Measurements from ENCODE around the gene ABCC6.
A peak's percentile ranks its signal among the peaks of the same experiment; 100 is the strongest.
"Not testable (repeated sequence)": the region's sequence is repeated elsewhere in the genome, so short reads cannot be mapped to it uniquely, and the experiment has no call there.

Gene ABCC6

DNA sequence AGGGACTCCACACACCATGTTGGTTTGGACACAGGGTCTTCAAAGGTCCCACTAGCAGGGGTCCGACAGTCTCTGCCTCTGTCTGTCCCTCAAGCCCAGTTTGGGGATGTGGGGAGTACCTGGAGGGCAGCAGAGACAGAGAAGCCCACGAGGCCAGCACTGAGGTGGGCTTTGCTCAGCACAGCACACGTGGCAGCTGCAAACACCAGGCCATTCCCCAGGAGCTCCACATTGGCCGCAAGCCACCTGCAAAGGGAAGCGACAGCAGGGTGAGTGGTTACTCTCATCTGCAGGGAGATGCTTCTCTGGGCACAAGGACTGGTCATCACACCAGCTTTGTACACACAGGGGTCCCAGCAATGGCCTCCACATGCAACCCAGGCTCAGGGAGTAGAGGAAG lies 62.0 kb downstream of the ABCC6 start:
- DNase-seq = no peak

- no peak for DNase-seq
These were observed 63.6 kb downstream of the ABCC6 start for GRCh38 chr16:16159662-16160061.

GRCh38 chr16:16158741-16159374 lies 64.4 kb downstream of the ABCC6 start:
- no peak for DNase-seq

DNA sequence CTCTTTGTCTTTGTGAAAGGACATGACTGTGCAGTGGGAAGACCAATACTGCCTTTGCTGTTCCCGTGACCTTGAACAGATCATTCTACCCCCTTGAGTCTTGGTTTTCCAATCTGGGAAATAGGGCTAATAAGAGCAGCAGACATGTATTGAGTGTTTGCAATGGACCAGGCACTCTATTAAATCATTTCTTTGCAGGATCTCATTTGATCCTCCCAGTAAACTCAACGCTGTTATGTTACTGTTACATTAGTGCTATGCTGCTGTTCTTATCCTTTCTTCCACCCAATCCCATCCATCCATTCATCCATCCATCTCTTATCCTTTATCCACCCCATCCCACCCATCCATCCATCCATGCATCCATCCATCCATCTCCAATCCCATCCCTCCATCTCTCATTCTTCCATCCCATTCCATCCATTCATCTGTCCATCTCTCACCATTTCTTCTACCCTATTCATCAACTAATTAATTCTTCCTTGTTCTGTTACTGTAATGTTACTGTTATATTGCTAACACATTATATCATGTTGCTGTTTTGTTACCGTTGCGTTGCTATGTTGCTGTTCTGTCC lies 65.1 kb downstream of the ABCC6 start:
- DNase-seq = no peak

GRCh38 chr16:16157166-16157565 lies 66.1 kb downstream of the ABCC6 start:
- no peak for DNase-seq

GRCh38 chr16:16155234-16155633 lies 68.1 kb downstream of the ABCC6 start:
- no peak for DNase-seq

DNA sequence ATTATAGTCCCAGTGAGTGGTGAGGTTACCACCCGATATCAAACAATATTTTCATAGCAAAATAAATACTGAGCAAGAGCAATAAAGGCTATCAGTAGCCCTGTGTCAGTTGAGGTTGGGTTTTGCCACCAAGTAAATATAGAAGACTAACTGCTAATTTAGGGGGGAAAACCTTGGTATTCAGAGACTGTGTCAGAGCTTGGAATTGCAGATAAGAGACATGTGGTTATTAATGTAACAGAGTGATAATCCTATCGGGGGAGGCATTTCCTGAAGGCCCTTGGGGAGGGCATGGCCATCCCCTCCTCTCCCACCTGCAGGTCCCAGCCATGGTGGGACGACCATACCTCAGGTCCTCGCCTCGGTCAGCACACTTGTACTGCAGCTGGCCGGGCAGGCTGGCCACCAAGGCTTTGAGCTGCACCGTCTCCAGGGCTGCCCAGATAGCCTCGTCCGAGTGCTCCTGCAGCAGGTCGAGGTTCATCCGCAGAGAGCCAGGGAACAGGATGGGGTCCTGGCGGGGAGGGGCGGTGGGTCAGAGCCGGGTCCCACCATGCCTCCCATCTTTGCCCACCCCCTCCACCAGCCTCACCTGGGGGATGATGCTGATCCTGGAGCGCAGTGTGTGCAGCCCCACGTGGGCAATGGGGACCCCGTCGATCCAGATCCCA lies 68.9 kb downstream of the ABCC6 start:
- no peak for DNase-seq

DNA sequence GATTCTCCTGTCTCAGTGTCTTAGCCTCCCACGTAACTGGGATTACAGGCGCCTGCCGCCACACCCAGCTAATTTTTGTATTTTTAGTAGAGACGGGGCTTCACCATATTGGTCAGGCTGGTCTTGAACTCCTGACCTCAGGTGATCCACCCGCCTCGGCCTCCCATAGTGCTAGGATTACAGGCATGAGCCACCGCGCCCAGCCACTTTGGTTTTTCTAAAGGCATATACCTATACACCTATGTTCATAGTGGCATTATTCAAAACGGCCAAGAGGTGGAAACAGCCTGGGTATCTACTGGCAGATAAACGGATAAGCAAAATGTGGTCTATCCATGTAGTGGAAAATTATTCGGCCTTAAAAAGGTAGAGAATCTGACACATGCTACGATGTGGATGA lies 70.3 kb downstream of the ABCC6 start:
- DNase-seq = not testable (repeated sequence)

DNA sequence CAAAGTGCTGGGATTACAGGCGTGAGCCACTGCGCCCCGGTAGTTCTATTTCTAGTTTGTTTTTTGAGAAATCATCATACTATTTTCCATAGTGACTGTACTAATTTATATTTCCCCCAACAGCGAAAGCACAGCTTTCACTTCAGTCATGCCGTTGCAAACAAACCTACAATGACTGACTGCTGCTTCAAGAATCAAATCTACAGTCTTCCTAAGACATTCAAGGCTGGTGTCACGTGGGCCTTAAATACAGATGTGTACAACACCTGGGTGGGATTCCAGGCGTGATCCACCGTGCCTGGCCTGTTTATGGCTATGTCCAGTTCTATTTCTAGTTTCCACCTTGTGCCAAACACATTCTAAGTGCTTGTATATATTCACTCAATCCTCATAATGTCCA lies 72.0 kb downstream of the ABCC6 start:
- peak in 1 of 51 donors; percentile 8 for DNase-seq

GRCh38 chr16:16150878-16151152 lies 72.5 kb downstream of the ABCC6 start:
- DNase-seq = no peak

GRCh38 chr16:16150117-16150877 lies 73.0 kb downstream of the ABCC6 start:
- DNase-seq = peak; percentile 5 to 94 (median 78)

DNA sequence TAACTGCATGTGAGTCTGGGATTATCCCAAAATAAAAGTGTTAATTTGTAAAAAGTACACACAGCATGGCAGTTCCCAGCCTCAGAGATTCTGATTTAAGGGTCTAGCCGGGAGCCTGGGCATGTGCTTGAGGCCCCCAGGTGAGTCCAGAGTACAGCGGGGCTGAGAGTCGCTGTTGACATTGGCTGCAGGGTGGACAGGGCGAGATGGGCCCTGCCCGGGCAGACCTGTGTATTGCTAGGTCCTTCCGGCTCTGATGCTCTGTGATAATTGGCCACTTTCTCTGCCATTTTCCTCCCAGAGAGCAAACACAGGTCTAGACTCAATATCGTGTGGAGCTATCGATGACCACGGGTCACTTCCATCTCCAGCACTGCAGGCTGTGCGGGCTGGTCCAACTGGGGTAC lies 73.6 kb downstream of the ABCC6 start:
- no peak for DNase-seq

DNA sequence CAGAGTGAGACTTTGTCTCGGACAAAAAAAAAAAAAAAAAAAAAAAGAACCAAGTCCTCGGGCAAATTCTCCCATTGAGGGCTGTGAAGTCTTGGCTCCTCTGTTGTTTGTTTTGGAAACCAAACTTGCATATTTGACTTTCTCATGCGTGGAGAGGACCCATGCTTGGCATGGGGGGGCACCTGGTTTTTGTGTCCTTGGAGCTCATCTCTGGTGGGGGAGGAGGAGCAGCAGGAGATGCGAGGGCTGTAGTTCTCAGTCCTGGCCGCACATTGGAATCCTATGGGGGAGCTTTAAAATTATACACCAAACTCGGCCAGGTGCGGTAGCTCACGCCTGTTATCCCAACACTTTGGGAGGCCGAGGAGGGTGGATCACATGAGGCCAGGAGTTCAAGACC lies 74.5 kb downstream of the ABCC6 start:
- DNase-seq = no peak

GRCh38 chr16:16148000-16148599 lies 75.2 kb downstream of the ABCC6 start:
- DNase-seq = not testable (repeated sequence)

DNA sequence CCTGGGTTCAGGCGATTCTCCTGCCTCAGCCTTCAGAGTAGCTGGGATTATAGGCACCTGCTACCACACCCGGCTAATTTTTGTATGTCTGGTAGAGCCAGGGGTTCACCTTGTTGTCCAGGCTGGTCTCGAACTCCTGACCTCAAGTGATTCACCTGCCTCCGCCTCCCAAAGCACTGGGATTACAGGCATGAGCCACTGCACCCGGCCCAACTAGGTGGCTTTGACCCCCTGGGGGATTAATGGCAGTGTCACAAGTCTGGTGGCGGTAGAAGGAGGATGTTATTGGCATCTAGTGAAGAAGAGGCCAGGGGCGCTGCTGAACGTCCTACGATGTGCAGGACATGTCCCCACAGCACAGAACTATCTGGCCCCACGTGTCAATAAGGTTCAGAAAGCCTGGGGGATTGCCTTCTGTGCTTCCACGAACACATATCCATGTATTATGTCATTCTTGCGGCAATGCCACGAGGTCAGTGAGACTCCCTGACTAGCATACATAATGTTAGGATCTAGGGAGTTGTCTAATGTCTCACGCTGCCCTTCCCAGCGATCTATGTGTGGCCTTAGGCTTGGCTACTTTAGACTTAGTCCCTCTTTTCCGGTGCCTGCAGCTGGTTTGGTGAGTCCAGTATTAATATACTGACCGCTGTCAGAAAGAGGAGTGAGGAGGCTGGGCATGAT lies 75.8 kb downstream of the ABCC6 start:
- no peak for DNase-seq

DNA sequence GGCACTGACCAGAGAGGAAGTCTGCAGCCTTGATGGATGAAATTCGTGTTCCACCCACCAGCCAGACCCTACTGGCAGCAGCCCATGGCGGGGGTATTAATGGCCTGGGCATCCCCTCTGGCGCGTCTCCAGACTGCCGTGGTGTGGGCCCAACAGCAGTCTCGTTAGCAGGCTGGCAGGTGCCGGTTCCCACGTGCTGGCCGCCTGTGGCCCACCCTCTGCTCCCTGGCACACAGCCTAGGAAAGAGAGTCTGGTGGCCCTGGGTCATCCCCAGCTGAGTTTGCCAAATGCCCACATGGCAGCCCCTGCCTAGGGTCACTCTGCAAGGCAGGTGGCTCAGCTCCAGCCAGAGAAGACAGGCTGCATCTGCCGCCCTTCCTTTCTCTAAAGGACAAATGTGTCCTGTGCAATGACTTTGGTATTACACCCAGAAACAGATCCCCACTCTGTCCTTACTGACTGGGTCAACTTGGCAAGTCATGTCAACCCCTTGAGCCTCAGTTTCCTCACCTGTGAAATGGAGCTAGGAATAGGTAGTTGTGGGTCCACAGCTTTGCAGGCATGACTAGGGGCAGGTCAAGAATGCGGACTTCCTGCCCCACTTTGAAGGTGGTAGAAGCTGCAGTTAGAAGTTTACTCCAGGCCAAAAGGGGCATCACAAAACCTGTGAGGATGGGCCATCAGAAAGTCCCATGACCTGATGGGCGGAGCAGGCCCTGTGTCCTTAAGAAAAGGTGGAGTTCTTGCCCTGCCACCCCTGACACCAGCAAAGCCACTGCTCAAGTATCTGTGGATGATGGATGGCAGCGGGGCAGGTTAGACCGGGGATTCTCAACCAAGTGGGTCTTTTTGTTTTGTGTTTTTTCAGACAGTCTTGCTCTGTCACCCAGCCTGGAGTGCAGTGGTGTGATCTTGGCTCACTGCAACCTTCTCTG lies 76.6 kb downstream of the ABCC6 start:
- peak in 1 of 51 donors; percentile 4 for DNase-seq

DNA sequence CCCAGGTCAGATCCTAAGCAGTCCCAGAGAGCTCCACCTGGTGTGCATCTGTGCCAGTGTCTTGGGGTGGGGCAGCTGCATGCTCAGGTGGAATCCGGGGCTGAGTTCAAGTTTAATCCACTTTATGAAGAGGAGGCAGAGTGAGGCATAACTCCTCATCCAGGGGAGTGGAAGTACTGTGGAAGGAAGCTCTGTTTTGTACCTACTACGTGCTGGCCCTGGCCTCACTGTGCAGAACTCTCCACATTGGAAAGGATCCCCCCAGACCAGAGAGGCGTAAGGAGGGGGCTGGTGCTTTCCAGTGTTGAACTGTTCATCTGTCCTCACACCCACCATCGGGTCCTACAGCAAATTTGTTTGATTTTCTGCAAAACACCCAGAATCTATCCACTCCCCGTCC lies 78.0 kb downstream of the ABCC6 start:
- DNase-seq = no peak

DNA sequence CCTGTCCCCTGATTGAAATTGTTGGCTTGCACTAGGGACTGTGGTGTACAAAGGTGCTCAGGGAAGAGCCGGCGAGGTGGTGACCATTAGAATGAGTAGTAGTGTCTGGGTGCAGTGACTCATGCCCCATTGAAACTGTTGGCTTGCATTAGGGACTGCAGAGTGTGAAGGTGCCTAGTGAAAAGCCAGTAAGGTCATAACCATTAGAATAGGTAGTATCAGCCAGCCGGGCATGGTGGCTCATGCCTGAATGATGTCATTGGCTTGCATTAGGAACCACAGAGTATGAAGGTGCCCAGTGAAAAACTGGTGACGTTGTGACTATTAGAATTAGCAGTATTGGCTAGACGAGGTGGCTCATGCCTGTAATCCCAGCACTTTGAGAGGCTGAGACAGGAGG lies 78.9 kb downstream of the ABCC6 start:
- no peak for DNase-seq

- DNase-seq = no peak
These were observed 79.4 kb downstream of the ABCC6 start for GRCh38 chr16:16143931-16144330.

- peak in 1 of 51 donors; percentile 3 for DNase-seq
These were observed 80.1 kb downstream of the ABCC6 start for GRCh38 chr16:16143038-16143763.

Measured in hypothalamus (tissue), 51 donors.